ENCODE data around the gene VEZT.

DNA sequence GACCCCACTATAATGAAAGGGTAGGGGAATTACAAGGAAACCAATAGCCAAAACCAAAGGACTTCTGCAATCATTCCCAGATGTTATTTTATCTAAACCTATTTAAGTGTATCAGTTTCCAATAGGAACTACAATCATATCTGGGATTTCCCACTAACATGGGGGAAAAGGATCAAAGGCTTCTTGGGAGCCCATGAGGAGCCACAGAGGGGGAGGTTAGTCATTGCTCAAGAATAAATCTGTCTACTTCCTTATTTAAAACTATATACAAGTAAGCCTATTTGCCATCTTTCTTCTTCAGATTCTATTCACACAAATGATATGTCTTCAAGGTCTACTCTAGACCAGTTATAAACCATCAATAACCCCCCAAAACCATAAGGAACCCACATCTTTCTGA lies 33.5 kb upstream of the VEZT start:
- TF ChIP-seq BHLHE40 (IDR thresholded peaks at IDR 0.05; ENCODE audit: borderline replicate concordance), result no peak
- no peak for TF ChIP-seq SP1 (IDR thresholded peaks at IDR 0.05)
- TF ChIP-seq TARDBP (IDR thresholded peaks at IDR 0.05), result no peak
